Prostate gland (tissue), 2 donors: ENCODE results near the gene PIM3.

Source experiments
- CTCF ChIP-seq, 4 experiments: fragments of 200-600 bp in 2 of 4; fragments of 450-650 bp in 2 of 4; sonication (generic) in 2 of 4; IDR thresholded peaks; 1 replicate in 3 of 4; 2 replicates in 1 of 4; pipeline ENCODE4 v1.5.1; 2016 to 2019; ENCODE audit warnings: antibody characterized with exemption in 4 of 4, mild to moderate bottlenecking in 2 of 4, moderate library complexity in 2 of 4
- POLR2A ChIP-seq: fragments of 450-650 bp; IDR thresholded peaks from one replicate; pipeline ENCODE4 v1.6.1; 2016; ENCODE audit warnings: antibody characterized with exemption, mild to moderate bottlenecking
- POLR2AphosphoS5 ChIP-seq: sonication (generic); formaldehyde crosslinking; IDR thresholded peaks from one replicate; pipeline ENCODE4 v1.6.1; 2017; ENCODE audit warnings: antibody characterized with exemption

GRCh38 chr22:50011447-50012210 lies 51.1 kb downstream of the PIM3 start:
- TF ChIP-seq CTCF (IDR thresholded peaks at IDR 0.05) (no peak), POLR2A (no peak), POLR2AphosphoS5 (no peak)
